Middle frontal gyrus (tissue), 1 donor: ENCODE results near the gene FYCO1.
"Not testable (repeated sequence)": the region's sequence is repeated elsewhere in the genome, so short reads cannot be mapped to it uniquely, and the experiment has no call there.

Experiments used
- DNase-seq: peaks from one replicate; pipeline ENCODE4 v3.0.0-alpha.2; 2015; ENCODE audit warnings: low spot score; ENCODE audit errors: extremely low spot score

Gene FYCO1

DNA sequence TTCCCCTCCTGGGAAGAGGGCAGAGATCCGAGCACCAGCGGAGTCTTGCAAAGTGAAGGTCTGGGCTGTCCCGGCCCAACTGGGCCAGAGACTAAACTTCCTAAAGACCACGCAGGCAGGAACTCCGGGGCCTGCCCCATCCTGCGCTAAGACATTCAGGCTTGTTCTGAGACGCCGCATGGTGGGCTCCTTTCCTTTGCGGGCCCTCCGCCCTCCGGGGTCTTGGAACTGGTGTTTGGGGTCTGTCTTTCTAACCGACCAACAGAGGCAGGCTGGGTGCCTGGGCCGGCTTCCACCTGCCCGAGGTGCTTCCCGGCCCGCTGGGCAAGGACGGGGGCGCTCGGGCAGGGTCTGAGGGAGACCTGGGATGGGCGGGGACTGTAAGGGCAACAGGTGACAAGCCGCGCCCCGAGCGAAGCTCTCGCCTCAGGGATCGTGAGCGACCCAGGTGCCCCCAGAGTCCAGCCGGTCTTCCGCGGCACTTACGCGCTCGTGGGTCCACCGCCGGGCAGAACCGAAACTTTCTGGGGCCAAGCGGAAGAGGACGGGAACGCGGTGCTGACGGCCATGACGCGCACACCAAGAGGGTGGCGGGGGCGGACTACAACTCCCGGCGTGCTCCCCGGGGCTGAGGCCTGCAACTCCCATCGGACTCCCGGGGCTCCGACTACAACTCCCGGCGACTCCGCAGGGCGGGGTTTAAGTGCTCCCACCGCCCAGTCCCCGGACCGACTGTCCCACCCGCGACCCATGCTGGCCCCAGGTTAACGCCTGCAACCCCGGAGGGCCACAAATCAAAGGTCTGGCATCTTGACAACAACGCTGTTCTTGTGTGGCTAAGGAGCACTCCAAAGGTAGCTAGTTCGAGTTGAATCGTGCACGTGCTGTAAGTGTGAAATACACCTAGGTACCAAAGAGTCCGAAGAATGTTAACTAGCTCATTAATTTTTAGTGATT, at the start of gene FYCO1:
Gene FYCO1, minus strand, starts transcription at position 589 of the 957 bp plus-strand sequence. CDS start 10,914 bp downstream, outside the sequence.
- DNase-seq = peak; percentile 74

DNA sequence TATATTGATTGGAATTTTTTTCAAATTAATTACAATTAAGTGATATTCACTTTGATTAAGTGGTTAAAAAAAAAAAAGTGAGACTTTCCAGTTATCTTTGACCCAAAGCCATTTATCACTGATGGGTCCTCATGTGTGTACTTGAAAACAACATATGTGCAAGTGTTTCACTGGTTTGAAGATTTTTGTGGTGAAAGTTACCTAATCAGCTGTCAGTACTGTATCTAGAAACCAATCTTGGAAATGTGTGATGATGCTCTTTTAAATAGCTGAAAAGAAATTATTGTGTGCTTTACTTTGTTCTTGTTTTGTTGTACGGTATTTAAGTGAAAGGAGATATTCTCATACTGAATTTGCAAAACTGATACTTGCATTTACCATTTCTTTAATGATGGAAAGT, 43.3 kb upstream of the FYCO1 start:
- no peak for DNase-seq

DNA sequence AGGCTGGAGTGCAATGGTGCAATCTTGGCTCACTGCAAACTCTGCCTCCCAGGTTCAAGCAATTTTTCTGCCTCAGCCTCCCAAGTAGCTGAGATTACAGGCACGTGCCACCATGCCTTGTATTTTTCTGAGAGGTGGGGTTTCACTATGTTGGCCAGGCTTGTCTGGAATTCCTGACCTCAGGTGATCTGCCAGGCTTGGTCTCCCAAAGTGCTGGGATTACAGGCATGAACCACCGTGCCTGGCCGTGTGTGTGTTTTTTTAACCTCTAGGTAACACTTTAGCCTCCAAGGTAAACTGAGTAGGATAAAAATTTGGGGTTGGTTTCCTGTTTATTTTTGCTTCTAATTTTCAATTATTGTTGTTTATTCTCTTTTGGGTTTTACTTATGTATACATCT, 42.4 kb upstream of the FYCO1 start:
- not testable (repeated sequence) for DNase-seq

DNA sequence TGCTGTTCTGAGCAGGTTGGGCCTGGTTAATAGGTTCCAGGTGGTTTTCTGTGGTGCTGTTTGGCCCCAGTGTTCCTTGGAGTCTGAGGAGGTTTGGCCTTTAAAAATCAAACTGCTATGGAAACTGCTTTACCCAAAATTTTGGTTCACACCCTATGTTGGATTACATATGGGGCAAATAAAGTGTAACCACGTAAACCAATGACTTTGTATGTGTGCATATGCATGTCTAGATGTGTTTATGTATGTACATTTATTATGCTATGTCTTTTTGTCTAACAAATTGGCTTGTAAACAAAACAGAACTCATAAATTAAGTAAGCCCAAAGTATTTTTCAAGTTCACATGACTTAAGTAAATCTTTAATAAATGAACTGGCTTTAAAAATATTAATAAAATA, 40.6 kb upstream of the FYCO1 start:
- DNase-seq = no peak

DNA sequence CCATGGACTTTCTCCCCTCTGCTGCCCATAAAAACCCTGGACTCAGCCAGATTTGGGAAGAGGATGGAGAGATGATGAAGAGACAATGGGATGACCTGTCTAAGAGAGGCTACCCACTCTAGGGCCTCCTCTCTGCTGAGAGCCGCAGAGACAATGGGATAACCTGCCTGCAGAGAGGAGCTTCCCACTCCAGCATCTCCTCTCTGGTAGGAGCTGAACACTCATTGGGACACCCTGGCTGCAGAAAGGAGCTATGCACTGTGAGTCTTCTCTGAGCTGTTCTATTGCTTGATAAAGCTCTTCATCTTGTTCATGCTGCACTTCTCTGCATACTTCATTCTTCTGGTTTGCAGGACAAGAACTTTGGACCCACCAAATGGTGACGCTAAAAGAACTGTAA, 36.1 kb upstream of the FYCO1 start:
- no peak for DNase-seq

DNA sequence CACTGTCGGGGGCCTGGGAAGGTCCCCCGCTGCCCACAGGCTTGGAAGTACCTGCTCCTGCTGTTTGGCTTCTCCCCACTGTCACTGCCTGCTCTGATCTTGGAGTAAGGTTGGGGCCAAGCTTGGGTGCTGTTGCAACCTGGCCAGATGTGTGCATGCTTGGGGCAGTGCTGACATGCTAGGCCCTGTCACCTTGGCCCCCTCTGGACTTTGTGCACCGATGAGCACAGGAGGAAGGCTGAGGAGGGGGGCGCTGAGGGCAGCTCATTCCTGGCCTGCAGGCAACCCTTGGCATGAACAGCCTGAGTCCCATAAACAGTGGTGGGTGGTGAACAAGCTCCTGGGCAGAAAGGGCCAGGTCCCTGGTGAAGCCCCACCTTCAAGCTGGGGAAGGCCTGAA, 35.6 kb upstream of the FYCO1 start:
- DNase-seq = no peak

DNA sequence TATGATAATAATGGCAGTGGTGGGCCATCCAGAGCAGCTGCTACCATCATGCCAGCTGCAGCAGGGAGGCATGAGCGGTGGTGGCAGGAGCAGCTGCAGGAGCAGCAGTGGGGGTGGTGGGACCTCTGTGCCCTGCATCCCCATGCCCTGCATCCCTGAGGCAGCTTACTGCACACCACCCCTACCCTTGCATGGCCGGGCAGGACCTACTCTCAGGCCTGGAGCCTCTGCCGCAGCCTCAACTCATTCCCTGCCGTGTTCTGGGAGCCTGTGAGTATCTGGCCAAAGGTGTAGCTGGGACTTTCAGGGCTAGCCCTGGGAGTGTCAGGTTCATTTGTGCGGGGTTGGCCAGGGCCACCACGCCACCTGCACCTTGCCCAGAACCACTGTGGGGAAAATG, 35.0 kb upstream of the FYCO1 start:
- DNase-seq = no peak

DNA sequence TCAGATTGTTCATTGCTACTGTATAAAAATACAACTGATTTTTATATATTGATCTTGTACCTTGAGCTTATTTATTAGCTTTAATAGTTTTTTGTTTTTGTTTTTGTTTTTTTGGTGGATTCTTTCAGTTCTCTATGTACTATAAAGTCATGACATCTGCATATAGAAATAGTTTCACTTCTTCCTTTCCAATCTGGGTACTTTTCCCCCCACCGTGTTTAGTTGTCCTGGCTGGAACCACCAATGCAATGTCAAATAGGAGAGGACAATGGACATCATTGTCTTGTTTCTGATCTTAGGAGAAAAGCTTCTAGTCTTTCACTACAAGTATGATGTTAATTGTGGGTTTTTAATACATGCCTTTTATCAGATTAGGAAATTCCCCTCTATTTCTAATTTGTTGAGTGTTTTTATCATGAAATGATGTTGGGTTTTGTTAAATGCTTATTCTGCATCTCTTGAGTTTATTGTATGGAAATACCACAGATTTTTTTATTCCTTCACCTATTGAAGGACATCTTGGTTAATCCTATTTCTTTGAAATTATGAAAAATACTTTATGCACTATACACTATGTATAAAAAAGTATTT, 34.4 kb upstream of the FYCO1 start:
- no peak for DNase-seq

DNA sequence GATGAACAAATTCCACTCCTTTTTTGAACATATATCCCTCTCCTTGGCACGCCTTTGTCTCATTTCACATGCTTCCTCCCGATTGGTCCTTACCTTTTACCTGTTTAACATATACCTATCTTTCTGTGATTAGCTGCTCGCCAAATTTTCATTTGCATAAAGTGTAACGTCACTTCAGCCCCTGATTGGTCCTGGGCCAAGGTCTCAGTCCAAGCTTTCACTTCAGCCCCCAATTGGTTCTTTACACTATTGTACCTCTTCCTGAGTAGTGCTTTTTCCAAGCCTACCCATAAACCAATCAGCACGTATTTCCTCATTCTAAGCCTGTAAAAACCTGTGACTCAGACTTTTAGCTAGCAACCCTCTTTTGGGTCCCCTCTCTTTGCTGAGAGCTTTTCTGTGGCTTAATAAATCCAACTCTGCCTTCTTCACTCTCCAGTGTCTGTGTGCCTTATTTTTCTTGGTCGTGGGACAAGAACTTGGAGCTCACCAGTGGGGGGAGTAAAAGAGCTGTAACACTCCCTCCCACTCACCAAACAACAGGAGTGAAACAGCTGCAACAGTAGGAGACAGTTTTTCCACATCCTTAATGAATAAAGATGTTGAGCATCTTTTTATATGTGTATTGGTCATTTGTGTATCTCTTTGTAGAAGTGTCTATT, 32.2 kb upstream of the FYCO1 start:
- no peak for DNase-seq

DNA sequence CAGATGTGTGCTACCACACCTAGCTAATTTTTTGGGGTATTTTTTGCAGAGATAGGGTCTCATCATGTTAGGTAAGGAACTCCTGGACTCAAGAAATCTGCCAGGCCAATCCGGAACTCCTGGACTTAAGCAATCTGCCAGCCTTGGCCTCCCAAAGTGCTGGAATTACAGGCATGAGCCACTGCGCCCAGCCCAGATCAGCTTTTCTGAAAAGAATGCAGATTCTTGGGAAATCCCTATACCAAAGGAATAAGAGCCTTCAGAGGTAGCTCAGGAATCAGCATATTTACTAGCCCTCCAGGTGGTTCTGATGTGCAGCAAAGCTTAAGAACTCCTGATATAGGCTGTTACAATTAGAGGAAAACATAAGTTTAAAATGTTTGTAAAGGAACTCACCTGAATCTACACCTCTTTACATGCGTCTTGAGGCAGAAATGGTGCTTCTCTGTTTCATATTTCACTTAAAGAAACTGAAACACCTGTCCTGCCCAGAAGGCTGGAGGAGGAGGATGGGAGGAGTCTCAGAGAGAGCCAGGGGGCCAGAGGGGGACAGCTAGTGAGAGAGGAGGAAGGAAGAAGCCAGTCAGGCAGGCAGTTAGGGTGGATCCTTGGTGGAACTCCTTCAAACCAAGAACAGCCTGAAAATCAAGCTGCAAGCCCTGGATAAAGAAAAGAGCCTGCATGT, 31.5 kb upstream of the FYCO1 start, which contains the start of gene XCR1:
Gene XCR1, minus strand, starts transcription at position 463 of the 685 bp plus-strand sequence. CDS start 5,536 bp downstream, outside the sequence.
- DNase-seq = no peak

DNA sequence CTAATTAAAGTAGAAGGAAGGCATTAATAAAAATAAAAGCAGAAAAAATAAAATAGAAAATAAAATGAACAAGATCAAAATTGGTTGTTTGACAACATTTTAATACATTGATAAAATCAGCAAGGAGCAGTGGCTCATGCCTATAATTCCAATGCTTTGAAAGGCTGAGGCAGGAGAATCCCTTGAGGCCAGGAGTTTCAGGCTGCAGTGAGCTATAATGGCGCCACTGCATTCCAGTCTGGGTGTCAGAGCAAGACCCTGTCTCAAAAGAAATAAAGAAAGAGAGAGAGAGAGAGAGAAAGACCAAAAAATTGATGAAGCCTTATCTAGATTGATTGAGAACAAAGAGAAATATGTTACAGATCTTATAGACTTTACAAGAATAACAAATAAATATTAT, 29.5 kb upstream of the FYCO1 start:
- DNase-seq = no peak

DNA sequence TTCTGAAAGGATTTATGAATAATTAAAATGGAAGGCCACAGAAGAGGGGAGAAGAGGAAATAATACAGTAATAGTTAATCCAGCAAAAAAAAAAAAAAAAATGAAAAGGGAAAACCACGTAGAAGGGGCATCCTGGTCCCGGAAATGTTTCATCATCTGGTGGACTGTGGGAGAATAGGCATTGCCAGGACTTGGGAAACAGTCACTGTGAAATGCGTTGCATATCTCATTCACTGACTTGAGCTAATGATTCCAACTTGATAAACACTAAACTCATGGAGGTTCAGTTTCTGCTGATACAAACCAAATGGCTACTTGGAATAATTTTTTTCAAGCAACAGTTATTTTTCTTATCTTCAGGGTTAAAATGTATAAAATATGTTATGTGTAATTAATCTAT, 28.5 kb upstream of the FYCO1 start:
- no peak for DNase-seq

DNA sequence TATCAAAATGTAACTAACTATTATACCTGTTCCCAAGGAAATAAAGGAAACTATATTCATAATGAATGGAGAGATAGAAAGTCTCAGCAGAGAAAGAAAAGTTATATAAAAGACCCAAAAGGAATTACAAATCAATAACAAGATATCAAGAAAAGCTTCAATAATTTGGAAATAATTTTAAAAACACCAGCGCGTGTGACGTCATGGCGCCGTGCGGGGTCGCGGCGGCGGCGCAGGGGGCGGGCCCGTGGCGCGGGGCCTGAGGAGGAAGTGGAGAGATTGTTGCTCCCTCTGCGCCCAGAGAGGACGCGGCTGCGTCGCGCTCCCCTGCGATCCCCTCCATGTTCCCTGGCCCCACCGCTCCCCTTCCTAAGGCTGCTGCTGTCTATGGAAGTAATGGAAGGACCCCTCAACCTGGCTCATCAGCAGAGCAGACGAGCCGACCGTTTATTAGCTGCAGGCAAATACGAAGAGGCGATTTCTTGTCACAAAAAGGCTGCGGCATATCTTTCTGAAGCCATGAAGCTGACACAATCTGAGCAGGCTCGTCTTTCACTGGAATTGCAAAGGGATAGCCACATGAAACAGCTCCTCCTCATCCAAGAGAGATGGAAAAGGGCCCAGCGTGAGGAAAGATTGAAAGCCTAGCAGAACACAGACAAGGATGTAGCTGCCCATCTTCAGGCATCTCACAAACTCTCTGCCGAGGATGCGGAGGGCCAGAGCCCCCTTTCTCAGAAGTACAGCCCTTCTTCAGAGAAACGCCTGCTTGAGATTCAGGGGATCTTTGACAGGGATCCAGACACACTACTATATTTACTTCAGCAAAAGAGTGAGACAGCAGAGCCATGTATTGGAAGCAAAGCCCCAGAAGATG, 27.5 kb upstream of the FYCO1 start:
- no peak for DNase-seq

DNA sequence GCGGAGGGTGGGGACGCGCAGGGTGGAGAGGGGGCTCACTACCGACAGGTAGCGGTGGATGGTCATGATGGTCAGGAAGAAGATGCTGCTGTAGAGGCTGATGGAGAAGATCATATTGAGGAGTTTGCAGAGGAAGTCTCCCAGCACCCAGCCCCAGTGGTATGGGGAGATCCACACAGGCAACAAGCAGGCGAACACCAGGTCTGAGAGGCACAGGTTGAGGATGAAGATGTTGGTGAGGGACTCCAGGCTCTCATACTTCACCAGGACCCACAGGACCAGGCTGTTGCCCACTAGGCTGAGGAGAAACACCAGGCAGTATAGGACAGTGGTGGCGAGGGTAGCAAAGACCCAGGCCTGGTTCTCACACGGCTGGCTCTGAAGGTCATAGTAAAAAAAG, 25.9 kb upstream of the FYCO1 start:
- no peak for DNase-seq

DNA sequence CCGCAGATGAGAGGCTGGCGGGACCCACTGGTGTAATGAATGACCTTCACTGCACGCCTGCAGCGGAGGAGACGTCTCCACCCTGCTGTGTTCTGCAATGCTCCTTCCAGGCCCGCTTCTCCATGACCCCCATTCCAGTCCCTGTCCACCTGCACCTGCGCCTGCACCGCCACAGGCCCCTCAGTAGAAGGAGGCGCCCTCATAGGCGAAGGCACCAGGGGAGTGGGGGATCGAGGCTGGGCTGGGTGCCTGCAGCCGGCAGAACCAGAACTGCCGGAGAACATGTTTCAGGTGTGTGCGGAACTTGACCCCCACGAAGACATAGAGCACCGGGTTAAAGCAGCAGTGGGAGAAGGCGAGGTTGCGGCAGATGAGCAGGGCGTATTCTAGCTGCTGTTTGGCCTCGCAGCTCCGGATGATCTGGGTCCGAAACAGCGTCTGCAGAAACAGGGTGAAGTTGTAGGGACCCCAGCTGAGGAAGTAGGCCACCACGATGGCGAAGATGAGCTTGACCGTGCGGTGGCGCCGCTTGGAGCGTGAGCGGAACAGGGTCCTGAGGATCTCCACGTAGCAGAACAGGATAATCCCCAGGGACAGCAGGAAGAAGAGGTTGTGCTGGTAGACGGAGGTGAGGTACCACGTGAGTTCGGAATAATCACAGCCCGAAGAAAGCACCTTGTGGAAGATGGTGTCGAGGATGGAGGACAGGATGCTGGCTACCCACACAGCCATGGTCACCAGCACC, 25.3 kb upstream of the FYCO1 start:
- no peak for DNase-seq

DNA sequence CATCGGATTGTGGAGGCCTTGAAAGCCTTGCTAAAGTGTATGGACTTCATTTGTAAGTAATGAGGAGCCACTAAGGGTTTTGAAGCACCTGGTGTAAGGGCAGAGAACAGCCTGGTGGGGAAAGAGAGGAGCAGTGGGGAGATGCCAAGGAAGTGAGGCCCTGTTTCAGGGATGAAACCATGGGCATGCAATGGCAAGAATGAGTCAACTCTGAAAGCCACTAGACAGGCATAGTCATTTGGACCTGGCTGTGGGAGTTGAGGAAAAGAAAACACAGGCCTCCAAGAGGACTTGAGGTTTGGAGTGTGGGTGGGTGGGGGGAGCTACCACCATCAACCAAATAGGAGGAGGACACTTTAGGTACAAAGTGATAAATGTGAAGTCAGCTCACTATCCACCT, 24.1 kb upstream of the FYCO1 start:
- DNase-seq = no peak

DNA sequence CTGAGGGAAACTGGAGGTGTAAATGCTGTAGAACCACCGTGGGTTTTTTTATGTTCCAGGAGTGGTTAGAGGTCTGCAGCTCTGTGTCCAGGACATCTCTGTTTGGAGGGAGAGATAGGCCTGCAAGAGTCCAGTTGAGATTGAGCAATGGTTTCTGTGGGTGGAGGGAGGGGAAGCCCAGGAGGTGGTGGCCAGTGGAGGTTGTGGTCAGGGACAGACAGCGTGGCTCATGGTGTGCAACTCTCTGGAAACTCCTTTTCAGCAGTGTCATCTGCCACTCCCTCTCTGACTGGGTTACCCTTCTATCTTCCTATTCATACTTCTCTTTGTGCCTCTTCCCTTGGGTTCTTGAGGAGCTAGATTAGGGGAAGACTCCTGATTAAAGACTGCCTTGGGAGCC, 22.1 kb upstream of the FYCO1 start:
- no peak for DNase-seq

DNA sequence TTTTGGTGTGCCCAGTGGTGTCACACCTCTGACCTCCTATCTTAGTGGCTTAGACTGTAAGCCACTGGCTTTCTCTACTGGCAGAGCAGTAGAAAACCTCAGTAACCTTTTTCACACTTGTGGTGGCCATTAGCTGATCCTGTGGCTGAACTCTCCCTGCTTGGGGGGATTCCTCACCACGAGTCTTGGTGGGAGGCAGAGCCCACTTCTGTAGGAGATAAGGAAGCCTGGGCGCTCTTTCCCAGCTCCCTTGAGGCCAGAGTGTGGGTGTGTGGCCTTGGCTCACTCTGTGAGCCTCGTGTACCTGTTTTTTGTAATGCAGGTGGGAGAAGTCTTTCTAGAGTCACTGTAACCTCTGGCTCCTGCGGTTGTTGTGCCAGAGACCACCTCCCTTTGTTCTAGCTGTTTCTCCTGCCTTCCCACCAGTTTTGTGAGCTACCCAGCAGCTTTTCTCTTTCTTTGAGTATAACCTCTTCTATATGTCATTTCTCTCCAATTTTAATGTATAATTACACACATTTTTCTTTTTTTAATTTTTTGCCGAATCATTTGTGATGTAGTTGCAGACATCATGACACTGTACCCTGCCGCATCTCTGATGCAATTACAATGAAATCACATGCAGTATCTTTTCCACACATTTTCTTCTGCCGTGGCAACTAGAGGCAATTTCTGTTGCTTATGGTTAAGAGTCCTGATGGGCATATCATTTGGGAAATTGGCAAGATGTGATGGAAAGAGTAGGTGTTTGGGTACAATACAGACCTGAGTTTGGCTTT, 17.9 kb upstream of the FYCO1 start:
- DNase-seq = no peak

DNA sequence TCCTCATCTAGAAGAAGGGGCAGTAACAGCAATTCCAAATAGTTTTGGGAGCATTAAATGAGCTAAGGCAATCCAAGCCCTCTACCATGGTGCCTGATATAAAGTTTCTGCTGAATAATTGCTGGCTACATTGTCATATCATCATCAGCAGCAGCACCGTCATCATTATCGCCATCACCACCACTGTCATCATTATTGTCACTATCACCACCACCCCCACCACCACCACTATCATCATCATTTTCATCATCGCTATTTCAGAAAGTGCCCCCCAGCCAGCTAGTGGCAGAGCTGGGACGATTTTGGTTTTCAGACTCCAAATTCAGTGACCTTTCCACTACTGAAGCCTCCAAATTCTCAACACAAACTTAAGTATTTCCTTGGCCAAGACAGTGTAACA, 16.6 kb upstream of the FYCO1 start:
- no peak for DNase-seq
